HUDEP-2 (cell line): ENCODE results near the gene NTNG1.
A peak's percentile ranks its signal among the peaks of the same experiment; 100 is the strongest.

ENCODE experiments used
- DNase-seq, 76 experiments: peaks; one replicate each; lab custom pipeline; 2025; ENCODE audit not compliant: unreplicated experiment in 76 of 76; lab: John Stamatoyannopoulos, UW

NTNG1 gene

DNA sequence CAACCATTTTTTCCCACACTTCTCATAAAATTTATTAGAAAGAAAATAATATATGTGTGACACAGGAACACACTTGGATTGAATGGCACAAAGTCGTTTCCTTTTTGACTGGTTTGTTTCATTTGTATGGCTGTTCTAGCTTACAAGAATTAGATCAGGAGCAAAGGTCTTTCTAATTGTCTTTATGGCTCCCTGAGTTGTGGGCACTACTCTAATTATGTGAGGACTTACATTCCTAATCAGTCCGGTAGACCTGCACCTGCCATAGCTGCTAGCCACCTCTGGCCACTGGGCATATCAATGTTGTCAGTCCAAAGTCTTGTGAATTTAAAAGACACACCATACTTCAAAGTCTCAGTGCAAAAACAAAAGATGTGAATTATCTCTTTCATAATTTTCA lies 346.7 kb downstream of the NTNG1 start:
- no peak for DNase-seq

DNA sequence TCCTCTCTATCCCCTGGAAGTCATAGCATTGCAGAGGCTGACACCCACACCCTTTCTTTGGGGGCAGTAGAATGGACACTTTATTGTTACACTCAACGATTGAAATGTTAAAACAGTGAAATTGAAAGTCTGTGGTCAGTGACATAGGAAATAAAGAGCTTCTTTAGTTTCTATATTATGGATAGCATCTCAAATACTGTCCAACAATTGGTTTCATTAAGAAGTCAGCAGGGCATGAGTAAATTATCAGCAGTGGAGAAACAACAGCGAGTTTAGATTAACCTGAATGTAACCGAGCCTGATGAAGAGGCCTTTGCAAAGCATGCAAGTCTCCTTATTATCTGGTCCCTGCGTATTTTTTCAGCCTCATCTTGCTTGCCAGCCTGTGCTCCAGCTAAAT lies 350.7 kb downstream of the NTNG1 start:
- no peak for DNase-seq

DNA sequence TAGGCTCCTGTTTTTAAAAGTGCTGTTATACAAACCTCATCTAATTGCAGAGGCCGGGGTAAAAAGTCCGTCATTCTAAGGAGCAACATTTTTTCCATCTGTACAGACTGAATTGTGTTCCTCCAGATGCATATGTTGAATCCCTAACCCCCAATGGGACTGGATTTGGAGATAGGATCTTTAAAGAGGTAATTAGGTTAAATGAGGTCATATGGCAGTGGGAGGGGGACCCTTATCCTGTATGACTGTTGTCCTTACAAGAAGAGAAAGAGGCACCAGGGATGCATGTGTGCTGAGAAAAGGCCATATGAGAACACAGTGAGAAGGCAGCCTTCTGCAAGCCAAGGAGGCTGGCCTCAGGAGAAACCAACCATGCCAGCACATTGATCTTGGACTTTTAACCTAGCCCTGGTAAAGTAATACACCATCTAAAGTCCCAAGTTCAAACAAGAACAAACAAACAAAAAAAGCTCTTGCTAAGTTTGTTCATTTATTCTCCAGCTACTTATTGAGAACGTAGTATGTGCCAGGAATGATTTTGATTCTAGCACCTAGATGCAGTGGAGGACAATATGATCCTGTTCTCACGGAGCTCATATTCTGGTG lies 352.4 kb downstream of the NTNG1 start:
- no peak for DNase-seq

DNA sequence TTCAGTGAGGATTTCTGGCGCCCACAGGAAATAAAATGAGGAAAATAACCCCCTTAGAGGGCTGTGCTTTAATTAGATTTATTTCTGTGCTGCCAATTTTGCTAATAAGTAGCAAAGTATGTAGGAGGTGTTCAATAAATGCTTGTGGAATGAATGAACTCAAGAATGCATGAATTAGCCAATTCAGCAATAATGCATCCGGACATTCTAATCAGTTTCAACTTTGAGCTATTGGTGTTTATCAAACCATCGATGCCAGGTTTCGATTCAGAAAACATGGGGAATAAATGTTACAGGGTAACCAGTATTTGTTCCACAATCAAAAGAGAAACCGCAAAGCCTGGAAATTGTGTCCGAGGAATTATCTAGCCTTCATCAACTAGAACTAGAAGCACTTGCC lies 353.2 kb downstream of the NTNG1 start:
- DNase-seq, result no peak

DNA sequence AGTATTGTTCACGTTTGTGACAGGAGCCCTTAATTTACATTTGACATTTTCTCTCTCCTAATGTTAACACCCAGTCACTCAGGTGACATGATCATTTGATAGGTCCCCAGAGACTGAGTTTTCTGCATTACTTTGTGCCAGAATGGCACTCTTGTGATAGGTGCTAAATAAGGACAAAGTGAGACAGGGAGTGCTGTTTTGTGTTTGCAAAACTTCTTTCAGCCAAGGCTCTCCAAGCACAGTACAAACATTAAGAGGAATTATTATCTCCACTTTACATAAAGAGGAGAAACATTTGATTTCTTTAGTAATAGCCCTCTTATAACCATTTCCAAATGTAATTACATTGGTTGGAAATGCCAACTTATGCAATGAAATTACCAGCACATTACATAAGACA lies 355.2 kb downstream of the NTNG1 start:
- DNase-seq, result no peak

DNA sequence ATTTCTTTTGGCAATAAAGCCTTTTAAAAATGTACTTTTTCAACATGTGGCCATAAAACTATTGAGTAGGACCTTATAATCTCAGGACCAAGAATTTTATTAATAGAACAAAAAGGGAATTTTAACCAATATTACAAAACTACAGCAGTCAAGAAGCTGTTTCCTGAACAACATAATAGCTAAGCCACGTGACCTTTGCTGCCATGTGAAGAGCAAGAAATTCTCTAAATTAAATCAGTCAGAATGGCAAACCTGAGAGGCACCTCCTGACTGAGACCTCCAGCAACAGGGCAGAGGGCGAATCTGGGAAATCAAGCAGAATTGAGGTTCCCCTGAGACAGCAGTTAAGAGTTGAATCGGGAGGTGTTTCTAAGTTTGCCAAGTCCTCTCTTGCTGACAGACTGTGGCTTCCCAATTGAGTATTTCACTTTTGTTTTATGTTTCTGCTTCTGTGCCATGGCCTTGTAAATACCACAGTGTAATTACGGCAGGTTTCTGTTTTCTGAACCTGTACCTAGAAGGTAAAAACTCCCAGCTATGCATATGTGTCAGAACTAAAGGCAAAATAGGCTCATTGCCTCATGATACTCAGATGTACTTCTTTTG lies 358.4 kb downstream of the NTNG1 start:
- DNase-seq, result no peak

DNA sequence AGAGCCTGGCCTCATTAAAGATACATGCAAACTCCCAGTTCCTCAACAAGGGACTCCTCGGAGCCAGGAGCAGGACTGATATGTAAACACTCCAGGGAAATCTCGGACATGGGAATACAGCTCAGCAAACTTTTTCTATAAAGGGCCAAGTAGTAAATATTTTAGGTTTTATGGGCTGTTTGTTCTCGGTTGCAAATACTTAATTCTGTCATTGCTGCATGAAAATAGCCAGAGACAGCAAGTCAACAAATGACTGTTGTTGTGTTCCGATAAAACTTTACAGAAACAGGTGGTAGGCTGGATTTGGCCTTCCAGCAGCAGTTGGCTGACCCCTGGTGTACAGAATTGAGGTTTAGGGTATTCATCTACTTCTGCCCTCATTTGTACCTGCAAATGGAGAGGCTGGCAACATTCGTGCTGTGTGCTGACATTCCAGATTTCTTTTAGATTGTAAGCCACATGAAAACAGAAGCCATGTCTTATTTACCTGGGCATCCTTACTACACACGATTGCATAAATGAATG lies 360.3 kb downstream of the NTNG1 start:
- DNase-seq, result no peak

DNA sequence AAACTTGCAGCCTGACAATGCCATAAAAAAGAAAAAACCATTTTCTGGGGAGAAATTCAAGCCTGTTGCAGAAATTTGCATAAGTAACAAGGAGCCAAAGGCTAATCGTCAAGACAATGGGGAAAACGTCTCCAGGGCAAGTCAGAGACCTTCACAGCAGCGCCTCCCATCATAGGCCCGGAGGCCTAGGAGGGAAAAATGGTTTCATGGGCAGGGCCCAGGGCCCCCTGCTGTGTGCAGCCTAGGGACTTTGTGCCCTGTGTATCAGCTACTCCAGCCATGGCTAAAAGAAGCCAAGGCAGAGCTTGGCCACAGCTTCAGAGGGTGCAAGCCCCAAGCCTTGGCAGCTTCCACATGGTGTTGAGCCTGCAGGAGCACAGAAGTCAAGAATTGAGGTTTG lies 369.5 kb downstream of the NTNG1 start:
- no peak for DNase-seq

DNA sequence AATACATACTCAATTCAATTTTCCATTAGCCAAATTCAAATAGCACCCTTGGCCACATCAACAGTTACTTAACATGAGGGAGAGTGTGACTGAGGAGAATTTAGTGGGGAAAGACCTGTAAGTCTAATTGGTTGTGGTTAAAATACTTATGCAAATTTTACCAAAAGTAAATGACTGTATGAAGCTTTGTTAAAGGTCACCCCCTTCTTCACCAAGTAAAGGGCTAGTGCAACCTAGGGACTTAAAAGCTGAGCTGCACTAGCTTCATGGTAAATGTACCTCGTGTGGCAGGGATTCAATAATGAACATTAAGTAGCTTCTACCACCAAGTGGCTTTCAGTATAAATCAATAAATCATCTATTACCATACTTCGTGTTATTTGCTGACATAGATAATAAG lies 372.0 kb downstream of the NTNG1 start:
- DNase-seq, result no peak

DNA sequence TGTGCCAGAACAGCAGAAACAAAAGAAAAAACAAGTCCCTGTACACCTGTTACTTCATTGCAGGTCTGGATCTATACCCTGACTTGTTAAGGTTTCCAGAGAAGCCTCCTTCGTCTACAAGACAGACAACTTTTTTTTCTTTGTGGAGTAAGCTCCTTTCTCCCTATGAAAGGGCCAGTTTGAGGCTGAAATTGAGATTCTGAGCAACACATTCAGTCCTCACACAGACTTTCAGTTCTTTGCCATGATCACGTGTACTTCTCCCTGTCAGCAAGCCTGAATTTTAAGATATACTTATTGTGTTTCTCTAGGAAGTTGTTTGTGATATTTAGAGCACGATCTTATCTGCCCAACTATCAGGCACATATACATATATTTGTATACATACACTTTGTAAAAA lies 374.0 kb downstream of the NTNG1 start:
- DNase-seq, result no peak

DNA sequence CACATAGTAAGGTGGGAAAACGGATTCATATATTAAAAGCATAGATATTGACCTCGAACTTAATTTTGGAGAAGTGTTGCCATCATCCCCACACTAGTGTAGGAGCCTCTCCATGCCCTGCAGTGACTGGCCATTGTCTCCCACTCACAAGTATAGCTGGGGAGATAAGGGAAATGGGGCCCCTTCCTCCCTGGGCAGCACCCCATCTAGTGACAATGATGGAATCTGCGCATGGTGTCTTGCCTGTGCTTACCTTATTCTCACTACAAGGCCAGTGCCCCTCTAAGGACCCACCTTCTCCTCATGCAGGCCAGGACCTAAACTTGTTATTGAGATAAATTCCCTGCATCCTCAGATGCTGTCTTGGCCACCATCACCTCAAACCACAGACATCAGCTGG lies 374.9 kb downstream of the NTNG1 start:
- no peak for DNase-seq

DNA sequence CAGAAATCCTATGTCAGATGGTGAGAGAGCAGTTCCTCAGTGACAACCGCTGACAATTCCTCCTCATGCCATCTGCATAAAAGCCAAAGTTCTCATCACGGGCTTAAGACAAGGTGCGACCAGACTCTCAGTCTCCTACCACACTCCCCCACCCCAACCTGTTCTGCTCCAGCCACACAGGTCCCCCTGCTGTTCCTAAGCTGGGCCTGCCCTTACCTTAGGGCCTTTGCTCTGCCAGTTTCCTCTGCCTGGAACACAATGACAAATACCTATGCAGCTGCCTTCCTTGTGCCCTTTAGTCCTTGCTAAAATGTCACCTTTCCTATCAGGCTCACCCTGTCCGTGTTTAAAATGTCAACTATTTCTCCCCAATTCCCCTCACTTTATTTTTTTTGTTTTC lies 382.2 kb downstream of the NTNG1 start:
- DNase-seq, result no peak

DNA sequence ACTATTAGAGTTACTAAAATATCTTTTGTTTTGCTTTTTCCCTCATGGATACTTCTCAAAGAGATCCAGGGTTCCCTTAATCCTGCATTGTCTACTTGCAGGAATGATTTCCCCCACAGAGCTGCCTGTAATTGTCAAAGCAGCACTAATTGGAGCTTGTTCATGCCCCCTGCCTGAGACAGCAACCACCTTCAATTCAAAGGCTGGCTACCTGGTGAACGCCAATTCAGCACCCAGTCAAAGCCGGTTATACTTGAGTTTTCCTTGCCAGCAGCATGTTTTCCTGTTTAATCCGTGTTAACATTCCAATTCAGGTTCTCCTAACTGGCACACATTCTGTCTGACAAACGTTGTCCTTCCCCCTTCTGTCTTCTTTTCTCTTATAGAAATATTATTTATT lies 382.9 kb downstream of the NTNG1 start:
- DNase-seq, result no peak

DNA sequence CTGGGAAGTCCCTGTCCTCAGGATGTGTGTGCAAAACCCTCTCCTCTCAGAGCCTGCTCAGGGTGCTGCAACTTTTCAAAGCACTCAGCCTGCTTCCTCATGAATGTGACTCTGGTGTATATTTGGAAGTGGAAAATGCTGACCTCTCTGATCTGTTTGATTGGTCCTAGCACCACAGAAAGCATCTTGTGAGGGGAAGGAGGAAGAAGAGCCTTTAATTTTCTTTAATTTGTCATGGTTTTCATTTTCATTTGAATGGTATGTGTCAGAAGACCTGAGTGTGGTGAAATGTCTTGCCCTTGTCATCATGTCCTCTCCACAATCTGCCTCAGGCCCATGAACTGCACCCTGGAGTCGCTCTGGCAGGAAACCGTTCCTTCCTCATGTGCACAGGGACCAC lies 383.5 kb downstream of the NTNG1 start:
- no peak for DNase-seq

DNA sequence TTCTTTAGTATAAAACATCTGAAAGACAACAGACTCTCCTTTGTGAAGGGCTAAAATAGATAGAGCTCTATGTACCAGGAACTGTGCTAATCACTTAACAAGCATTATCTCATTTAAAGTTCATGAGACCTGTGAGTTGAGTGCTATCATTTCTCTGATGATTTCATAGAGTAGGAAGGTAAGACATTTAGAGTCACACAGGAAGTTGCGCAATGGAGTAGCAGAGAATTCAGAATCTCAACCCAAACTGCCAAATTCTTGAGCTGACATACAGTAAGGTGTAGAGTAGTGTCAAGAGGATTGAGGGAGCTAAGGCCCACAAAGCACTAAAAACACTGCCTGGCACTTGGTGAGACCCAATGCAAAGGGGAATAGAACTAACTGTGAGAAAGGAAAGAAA lies 384.3 kb downstream of the NTNG1 start:
- DNase-seq, result no peak

DNA sequence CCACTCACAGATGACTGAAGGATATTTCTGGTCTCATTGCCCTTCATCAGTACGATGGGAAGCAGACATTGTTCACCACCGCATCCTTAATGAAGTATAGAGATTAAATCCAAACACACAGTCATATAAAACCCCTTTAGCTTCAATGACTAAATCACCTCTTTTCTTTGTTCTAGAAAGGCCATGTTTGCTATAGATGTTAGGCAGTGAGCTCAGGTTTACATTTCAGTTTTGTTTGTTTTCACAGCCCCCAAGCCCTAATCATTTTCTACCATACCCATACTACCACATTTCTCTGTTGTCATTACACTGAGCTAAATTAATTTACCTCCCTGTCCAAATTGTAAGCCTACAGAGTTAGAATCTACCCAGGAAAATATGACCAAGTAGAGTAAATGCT lies 385.1 kb downstream of the NTNG1 start:
- no peak for DNase-seq

DNA sequence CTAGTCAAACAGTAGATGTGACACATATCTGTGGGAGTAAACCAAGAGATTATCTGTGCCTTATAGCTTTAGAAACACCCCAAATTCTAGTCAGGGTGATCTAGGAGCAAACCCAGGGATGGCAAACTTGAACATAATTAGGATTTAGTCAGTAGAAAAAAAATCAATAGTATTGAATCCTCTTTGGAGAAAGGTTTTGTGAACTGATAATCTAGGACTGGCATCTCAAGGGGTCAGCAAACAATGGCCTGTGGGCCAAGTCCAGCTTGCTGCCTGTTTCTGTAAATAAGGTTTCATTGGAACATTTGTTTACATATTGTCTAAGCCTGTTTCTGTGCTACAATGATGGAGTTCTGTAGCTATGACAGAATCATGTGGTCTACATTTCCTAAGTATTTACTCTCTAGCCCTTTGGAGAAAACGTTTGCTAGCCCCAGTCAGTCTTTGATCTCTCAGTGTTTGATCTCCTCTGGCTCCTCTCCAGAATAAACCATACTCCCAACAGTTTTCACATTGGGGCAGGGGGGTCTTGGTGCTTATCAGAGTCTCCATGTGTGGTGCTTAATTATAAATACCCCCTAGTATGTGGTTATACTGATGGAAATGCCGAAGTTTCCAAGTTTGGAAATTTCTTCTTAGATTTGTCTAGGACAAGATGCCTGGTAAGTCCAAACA lies 385.8 kb downstream of the NTNG1 start:
- DNase-seq, result no peak

DNA sequence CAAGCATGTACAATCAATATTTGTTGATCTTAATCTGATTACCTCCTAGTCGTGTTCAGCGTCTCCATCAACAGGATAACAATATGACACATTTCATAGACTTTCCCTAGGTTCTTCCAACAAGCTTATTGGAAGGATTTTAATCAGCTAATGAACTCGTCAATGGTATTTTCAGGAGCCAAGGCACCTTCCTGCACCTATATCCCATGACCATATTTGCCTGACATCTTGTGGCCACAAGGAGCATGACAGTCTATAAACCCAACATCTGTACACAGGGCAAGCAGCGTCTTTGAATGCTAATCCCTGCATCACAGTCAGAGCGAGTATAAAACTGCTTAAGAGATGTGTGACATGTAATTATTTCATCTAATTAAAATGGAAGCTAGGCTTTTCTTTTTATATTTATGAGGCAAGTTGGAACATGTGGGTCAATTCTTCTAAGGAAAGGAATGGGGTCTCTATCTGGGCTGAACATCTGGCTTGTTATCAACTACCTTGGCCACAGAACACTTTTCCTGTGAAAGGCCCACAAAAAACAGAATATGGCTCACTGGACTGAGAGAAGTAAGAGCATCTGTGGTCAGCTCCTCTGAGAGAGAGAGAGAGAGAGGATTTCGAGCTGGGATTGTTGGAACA lies 388.8 kb downstream of the NTNG1 start:
- DNase-seq, result peak in 14 of 76 experiments; percentile 2 to 30 (median 12)

DNA sequence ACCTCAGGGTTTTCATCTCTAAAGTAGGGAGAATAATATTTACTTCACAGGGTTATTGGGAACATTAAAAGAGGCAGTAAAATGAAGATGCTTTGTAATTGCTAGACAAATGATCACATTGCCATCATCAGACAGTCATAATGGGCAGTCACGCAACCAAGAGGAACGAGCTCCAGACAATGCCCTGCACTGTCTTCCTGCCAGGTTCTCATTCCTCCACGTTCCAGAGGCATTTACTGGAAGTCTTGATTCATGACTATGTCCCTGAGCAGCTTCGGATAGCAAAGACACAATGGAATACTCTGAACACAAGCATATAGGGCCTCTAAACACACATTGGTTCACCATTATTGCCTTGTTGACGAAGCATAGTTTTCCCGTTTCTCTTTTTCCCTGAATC lies 389.7 kb downstream of the NTNG1 start:
- no peak for DNase-seq

DNA sequence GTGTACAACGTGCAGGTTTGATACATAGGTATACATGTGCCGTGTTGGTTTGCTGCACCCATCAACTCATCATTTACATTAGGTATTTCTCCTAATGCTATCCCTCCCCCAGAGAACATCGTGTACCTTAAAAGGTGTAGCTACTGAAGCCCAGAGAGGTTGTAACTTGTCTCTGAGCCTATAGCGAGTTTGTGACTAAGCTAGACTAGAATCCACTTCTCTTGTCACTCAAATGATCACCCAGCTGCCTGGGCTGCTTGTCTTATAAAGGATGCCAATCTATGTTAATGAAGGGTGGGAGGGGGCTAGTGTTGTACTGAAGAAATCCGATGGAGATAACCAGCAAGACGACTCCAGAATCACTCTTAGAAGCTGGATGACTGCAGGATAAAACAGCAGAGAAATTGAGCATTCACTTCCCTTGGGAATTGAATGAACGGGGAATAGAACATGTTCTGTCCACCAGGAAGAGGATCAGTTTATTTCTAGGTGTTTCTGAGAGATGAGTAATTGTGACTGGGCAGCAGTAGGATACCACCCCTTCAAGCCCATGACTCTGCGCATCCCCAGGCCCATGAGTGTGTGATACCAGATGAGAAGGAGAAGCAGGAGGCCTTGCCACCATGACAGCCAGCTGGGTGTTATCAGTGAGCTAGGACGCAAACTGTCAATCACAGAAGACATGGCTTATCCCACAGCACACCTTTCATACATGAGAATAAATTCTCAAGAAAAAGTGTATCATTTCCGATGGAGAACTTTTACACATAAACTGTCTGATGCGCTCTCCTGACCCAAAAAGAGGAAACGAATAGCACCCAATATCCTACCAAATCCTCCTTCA lies 390.4 kb downstream of the NTNG1 start:
- no peak for DNase-seq

DNA sequence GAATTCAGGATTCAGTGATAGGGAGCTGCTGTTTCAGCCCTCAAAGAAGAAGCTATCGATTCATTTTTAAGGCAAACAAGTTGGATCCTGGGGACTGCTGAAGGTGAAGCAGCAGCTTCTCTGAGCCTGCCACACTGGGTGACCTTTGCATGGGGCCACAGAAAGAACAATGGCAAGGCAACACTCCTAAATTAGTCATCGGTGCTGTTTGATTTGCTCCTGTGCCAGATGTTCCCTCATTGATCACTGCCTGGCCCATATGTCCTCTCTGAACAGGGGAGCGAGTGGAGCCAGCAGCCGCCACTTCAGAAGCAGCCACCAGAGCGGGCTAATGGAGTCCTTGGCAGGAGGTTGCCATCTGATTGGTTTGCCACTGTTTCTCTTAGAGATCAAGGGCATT lies 391.5 kb downstream of the NTNG1 start:
- no peak for DNase-seq
